GM19463 (cell line): ENCODE measurements around the gene ROR1.
A peak's percentile ranks its signal among the peaks of the same experiment; 100 is the strongest.
"Not testable (repeated sequence)": the region's sequence is repeated elsewhere in the genome, so short reads cannot be mapped to it uniquely, and the experiment has no call there.

Experiments
- ATAC-seq: cut with Tn5 transposase; IDR thresholded peaks from one replicate; pipeline ENCODE4 v1.9.1; 2021; ENCODE audit warnings: mild to moderate bottlenecking, moderate library complexity; ENCODE audit not compliant: unreplicated experiment

The ROR1 gene

DNA sequence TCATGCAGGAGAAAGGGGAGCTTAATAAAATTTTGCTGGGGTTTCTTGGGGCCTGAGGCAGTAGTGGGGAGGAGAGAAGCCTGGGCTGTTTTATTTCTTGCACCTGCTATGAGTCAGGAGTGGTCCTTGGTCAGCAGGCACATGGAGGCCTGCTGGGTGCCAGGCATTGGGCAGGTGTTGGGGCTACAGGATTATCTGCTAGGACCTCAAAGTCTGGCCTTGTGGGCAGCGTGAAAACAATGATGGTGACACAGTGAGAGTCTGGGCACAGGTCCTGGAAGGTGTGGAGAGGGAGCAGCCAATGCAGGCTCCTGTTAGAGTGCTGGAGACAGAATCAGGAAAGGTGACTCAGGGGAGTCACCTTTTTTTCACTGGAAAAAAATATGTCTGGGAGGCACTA lies 17.2 kb downstream of the ROR1 start:
- no peak for ATAC-seq

DNA sequence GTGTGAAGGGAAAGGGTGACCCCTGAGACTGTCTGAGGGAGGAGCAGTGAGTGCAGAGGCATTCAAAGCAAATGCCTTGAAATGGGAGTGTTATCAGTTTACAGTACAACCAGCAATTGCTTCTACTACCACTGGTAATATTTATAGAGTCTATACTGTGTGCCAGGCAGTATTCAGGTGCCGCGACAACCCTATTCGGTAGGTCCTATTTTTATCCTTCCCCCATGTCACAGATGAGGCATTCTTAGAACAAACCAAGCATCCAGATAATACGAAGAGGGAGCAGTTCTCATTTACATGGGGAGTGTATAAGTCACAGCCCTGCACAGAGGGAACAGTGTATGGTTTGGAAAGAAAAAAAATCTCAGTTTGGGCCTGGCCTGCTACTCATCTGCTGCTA lies 18.3 kb downstream of the ROR1 start:
- ATAC-seq, result no peak

DNA sequence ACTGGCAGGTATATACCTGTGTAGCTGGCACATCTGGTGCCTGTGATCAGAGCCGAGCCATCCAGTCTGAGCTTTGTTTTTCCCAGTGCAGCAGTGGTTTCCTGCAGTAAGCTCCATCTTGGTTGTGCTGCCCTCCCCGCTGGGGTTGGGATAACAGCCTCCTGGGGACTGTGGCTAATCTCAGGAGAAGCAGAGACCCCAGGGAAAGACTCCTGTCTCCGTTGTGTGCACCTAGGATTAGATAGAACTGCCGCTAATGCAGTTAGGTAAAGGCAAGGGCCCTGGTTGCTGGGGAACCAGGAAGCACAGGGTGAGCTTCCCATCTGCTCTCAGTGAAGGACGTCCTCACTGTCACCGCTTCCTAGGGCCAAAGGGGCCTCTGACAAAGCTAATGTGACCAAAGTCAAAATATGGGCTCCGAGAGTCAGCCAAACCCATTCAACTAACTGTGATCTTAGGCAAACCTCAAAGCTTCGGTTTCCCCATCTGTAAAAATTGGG lies 20.0 kb downstream of the ROR1 start:
- no peak for ATAC-seq

- ATAC-seq, result no peak
These were observed 20.5 kb downstream of the ROR1 start for GRCh38 chr1:63794354-63794753.

DNA sequence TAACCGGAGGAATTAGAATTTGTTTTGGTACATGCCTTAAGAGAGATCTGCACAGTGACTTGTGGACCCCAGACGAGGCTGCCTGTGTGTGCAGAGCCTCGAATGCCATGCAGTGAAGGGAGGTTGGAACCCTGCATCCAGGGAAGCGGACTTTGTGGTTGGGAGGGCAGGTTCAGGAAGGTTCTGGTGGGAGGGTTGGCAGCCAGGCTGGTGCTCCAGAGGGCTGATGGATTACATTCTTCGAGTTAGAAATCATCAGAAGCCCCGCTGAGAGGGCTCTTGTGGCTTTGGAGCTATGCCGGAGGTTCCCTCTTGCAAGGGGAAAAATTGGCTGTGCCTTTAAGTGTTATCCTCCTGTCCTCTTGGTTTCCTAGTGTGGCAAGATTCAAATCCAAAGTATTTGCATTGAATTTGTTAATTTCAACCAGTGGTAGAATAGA lies 21.1 kb downstream of the ROR1 start:
- no peak for ATAC-seq

- no peak for ATAC-seq
These were observed 21.6 kb downstream of the ROR1 start for GRCh38 chr1:63795455-63795854.

DNA sequence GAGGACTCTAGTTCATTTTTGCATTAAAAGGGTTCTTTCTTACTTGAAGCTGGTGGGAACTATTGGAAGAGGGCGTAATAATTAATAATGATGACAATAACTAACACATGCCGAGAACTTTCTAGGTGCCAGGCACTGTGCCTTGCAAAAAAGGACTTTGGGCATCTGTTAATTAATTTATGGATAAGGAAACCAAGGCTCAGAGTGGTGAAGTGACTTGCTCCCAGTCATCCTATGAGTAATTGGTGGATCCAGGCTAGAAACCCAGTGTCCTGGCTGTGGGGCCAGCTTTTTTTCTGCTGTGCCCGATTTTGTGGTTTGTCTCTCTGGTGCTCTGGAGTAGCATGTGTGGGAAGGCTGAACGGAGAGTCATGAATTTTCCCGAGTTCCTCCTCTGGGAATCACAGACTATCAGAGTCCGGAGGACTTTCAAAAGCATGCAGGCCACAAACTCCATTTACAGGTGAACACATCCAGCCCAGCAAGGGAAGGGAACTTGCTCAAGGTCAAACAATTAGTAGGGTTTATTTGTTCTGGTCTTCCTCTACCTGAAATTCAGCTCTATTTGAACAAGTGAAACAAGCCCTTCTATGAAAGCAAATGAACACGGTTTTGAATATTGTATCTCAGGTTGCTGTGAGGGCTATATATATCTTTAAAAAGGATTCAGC lies 23.4 kb downstream of the ROR1 start:
- ATAC-seq, result no peak

DNA sequence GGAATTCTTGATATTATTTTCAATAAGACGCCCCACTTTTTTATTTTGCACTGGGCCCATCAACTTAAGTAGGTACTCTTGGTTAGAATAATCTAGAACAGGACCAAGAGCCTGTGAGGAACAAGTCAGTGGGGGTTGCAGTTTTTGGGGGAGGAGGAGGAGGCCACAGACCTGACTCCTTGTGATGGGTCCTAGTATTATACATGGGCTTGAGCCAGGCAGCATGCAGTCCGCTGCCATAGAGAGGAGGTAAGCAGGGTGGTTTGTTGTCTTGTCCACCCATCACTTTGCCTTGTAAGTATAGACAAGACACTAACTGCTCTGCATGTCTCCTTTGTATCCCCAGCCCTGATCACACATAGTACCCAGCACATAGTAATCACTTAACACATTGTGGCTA lies 24.5 kb downstream of the ROR1 start:
- ATAC-seq, result no peak

DNA sequence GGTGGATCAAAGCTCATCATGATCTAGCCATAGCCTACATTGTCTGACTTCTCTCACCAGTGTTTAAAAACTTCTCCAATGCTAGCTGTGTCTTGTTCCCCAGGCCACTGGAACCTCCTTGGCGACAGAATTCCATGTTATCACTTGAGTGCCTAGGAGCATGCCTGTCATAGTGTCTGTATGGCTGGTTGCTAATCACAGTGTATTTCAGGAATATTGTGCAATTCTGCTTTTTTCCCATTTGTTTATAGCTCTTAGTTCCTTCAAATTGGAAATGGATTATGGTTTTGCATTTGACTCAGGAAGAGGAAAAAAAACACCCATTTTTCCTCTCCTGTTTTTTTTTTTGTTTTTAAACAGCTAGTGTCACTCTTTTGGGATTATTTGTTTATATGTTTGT lies 25.5 kb downstream of the ROR1 start:
- ATAC-seq, result no peak

DNA sequence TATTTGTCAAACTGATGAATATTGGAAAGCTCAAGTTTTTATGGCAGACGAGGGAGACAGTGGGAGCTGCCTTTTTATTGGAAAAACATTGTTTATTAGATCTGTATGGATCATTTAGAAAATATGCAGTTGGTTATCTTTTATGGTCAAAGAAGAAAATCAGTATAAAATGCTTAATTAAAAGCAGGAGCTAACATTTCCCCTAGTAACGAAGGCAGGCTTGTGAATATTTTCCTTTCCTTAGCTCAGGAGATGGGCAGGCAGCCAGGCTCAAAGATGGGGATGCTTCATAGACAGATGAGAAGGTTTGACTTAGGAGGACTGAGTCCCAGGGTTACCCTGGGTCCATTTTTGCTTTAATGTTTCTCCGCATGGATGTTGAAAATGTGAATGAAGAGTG lies 26.0 kb downstream of the ROR1 start:
- ATAC-seq, result no peak

- ATAC-seq, result no peak
These were observed 28.3 kb downstream of the ROR1 start for GRCh38 chr1:63802109-63802508.

DNA sequence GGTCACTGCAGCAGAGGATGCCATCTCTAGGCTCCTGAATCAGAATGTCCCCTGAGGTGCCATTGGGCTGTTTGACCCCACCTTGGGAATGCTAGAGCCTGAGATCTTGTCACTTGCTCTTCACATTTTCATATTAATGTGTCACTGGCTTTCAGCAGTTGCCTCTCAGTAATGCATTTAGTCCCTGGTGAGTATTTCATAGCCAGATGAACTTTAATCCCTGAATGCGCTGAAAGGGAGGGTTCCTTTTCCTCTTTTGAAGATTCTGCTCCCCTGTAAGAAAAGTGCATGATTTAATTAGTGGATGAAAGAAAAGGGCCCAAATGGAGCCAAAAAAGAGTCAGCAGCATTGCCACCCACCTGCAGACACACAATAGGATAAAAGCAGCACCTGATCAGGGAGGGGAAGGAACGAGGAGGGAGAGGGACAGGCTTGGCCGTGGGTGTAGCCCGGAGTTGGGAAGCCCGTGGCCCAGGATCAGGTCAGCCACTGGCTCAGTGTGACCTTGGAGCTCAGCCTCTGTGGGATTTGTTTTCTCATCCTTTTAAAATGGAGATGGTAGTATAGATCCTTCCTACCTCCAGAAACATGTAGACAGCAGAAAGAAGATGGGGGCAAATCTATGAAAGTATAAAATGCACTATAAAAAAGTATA lies 31.1 kb downstream of the ROR1 start:
- no peak for ATAC-seq

- ATAC-seq, result no peak
These were observed 33.2 kb downstream of the ROR1 start for GRCh38 chr1:63807046-63807445.

GRCh38 chr1:63810936-63811469 lies 37.2 kb downstream of the ROR1 start:
- no peak for ATAC-seq

GRCh38 chr1:63812071-63812700 lies 38.4 kb downstream of the ROR1 start:
- ATAC-seq, result no peak

DNA sequence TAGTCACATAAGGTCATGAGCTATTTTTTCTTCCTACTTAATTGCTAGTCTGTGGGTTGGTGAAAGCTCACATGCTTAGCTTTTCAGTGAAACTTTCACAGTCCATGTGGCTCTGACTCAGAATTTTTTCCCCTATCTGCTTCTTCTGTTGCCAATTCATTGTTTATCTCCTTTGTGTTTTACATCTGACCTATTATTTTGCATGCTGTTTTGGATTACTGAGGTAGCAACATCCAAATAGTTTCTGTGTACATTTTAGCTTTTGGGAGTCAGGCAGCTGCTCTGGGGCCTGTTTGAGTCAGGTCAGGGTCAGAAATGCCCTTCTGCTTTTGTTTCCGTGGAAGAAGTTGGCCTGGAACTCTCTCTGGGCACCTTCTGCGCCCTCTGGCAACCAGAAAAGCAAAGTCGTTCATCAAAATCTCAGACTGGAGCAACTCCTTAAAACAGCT lies 40.0 kb downstream of the ROR1 start:
- peak; percentile 66 for ATAC-seq

DNA sequence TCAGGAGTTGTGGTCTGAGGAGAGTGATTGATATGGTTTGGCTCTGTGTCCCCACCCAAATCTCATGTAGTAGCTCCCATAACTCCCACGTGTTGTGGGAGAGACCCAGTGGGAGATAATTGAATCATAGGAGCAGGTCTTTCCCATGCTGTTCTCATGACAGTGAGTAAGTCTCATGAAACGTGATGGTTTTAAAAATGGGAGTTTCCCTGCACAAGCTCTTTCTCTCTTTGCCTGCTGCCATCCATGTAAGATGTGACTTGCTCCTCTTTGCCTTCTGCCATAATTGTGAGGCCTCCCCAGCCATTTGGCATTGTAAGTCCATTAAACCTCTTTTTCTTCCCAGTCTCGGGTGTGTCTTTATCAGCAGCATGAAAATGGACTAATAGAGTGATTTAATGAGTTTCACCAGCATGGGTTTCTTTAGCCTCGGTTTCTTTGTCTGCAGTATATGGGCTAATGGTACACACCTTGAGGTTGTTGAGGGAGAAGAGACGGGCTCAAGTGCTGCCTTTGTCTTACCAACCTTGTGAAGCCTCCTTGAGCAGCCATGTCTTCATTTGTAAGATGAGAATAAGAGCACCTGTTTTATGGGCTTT lies 42.5 kb downstream of the ROR1 start:
- ATAC-seq, result not testable (repeated sequence)

DNA sequence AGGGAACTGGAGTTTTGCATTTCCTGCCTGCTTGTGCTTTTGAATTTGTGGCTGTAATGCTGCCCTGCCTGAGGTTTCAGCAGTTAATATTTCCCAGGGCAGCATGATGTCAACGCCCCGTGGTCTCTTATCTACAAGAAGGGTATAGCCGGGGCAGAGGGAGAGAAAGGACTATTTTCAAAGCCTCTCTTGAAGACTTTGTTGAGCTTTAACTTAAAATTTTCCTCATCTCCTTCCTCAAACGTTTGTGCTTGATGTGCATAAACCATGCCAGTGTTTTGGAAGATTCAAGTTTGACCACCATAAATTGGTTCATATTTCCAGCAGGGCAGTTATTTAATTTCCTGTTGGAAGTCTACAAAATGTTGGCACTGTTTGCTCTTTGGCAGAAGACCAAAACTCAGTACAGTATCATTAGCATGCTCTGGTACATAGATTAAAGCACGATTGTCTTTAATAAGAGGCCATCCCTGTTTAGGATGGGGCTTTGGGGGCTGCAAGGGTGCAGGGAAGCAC lies 43.4 kb downstream of the ROR1 start:
- no peak for ATAC-seq

DNA sequence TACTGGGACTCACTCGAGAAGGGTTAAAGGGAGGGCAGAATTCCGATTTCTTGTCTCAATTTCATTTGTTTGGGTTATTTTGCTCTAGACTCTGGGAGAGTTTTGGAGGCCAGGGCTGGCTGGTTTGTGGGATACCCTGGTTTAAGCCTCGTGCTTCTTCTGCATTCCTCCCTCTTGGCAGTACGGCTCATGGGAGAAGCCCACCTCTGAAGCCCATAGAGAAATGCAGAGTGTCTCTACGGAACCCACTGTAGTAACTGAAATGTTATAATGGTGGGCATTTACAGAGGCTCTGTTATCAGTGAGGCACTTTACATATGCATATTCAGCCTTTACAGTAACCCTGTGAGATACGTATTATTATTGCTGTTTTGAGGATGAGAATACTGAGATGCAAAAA lies 43.9 kb downstream of the ROR1 start:
- no peak for ATAC-seq

GRCh38 chr1:63818567-63819325 lies 44.9 kb downstream of the ROR1 start:
- no peak for ATAC-seq
